Epidermal melanocyte (primary cell): Measurements from ENCODE around the gene GPT2.

Experiments used
- DNase-seq: peaks from one replicate; pipeline ENCODE4 v3.0.0; 2011; ENCODE audit warnings: low spot score; ENCODE audit not compliant: insufficient read length

Gene GPT2

GRCh38 chr16:46896314-46896968 lies 12.3 kb downstream of the GPT2 start:
- DNase-seq, result no peak

DNA sequence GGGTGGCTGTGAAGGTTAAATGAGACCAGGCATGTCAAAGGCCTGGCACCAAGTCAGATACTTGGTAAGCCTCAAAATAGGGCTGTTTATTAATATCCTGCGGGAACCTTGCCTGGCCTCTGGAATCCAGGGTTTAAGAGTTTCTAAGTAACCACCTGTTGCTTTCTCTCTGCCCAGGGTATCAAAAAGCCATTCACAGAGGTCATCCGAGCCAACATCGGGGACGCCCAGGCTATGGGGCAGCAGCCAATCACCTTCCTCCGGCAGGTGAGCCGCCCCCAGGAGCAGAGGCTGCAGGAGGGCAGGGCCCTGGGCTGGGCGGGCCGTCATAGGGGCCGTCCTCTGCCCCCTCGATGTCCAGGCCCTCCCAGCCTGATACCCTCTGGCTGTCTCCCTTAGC lies 13.3 kb downstream of the GPT2 start:
- no peak for DNase-seq

GRCh38 chr16:46898006-46898405 lies 13.8 kb downstream of the GPT2 start:
- no peak for DNase-seq

- DNase-seq, result no peak
Observed at GRCh38 chr16:46899443-46900143, 15.4 kb downstream of the GPT2 start.

DNA sequence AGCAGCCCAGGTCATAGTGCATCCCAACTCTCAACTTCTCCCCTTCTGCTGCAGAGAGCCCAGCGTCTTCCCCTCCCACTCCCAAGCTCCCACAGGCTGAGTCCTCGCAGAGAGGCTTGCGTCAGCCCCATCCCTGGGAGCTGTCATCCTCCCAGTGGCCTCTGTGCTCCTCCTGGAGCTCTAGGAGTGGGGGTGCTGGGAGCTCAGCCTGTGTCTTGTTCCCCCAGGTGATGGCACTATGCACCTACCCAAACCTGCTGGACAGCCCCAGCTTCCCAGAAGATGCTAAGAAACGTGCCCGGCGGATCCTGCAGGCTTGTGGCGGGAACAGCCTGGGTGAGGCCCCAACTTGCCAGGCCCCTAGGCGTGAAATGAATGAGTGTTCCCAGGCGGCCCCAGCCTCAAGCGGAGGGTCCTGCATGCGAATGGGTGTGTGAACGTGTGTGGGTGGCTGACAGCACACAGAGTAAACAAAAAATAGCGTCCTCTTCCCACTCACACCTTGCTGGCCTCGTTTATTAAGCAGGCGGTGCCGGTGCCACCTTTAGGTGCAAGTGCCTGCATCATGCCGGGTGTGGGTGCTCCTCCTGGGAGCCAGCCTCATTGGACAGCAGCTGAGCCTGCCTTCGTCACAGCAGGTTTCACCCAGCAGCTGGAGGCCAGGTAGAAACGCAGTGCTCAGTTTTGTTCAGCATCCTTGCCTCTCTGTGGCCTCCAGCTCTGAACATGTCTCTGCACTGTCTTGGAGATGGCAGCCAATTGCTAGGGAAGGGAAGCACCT lies 16.5 kb downstream of the GPT2 start:
- DNase-seq, result no peak

DNA sequence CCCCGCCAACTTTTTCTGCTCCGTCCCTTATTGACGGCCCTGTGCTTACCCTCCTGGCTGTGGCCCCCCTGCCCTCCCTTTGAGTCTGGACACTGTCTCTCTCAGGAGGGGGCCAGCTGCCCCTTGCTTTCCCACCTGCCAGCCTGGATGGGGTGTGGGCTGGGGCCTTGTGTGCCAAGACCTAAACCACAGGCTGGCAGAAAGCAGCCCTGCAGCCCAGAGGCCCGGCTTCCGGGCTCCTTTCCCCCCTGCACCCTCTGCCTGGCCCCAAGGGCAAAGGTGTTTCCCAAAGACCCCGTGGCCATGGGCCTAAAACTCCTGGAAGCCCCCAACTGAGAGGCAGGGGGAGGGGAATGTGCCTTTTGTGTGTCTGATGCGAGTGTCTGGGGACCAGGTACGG lies 17.5 kb downstream of the GPT2 start:
- no peak for DNase-seq

GRCh38 chr16:46903255-46903905 lies 19.2 kb downstream of the GPT2 start:
- no peak for DNase-seq

DNA sequence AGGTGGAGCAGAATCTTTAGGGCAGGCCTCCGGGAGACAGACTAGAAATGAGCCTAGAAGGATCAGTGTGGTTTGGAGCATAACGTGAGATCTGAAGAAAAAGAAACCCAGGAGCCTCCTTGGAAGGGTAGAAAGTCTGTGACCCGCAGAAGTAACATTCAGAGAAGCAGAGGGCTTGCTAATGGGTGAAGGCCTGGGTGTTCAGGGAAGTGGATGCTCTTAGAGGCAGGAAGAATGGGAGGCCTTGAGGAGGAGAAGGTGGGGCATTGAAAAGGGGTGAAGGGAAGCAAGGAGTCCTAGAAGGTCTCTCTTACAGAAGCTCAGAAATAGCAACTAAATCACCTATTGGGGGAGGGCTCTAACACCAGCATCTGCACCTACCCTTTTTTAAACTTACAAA lies 20.3 kb downstream of the GPT2 start:
- DNase-seq, result no peak

GRCh38 chr16:46906360-46907060 lies 22.3 kb downstream of the GPT2 start:
- no peak for DNase-seq

GRCh38 chr16:46907061-46907774 lies 23.1 kb downstream of the GPT2 start:
- no peak for DNase-seq

- peak; percentile 86 for DNase-seq
Observed at GRCh38 chr16:46908540-46909372, 24.6 kb downstream of the GPT2 start.

DNA sequence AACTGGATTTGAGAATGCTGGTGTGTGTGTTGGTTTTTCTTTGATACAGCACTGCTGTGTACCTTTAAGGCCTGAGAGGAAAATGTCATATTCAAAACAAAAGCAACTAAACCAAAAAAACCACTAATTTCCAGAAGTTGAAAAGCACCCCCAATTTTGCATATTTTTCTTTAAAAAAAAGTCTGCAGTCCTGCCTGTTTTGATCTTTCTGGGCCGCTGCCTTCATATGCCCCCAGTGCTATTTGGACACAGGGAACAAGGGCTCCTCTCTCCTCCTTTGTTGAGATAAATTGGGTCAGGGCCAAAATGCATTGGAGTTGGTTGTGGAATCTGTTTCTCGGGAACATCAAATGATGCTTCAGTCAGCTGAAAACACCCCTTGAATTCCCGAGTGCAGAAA lies 26.9 kb downstream of the GPT2 start:
- DNase-seq, result no peak

- no peak for DNase-seq
Observed at GRCh38 chr16:46911650-46912049, 27.5 kb downstream of the GPT2 start.

- DNase-seq, result no peak
Observed at GRCh38 chr16:46914556-46915201, 30.5 kb downstream of the GPT2 start.

DNA sequence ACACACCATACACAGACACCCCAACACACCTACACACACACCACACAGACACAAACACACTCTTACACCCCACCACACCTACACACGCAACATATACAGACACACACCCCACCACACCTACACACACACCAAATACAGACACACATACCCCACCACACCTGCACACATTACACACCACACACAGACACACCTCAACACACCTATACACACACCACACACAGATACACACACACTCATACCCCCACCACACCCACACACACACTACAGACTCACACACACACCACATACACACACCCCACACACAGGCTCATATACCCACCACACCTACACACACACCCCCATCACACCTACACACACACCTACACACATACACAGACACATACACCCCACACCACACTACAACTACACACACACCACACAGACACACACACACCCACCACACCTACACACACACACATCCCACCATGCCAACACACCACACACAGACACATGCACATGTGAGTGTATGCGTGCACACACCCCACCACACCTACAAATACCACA lies 31.4 kb downstream of the GPT2 start:
- no peak for DNase-seq

GRCh38 chr16:46916980-46917379 lies 32.8 kb downstream of the GPT2 start:
- DNase-seq, result no peak

DNA sequence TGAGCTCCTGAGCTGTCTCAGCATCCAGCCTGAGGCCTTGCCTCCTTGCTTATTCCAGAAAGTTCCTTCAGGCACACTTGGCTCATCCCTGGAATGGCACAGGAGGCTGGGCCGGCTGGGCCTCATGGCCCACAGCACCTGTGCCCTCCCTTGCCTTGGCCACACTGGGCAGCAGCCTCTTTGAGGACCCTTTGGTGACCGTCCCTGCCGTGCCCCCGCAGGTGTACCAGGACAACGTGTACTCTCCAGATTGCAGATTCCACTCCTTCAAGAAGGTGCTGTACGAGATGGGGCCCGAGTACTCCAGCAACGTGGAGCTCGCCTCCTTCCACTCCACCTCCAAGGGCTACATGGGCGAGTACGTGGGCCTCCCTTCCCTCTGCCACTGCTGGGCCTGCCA lies 34.2 kb downstream of the GPT2 start:
- no peak for DNase-seq

GRCh38 chr16:46918905-46919792 lies 35.0 kb downstream of the GPT2 start:
- no peak for DNase-seq
